ENCODE data around the gene PTPRU.

The PTPRU gene

GRCh38 chr1:29362764-29363163 lies 126.4 kb downstream of the PTPRU start:
- Histone ChIP-seq H3K36me3 (ENCODE audit: insufficient read depth, low read length) (no peaks in the 10 kb centered on the region), H4K20me1 (ENCODE audit: insufficient read depth, low read length, poor library complexity, severe bottlenecking) (no peaks in the 10 kb centered on the region), H3F3A (ENCODE audit: low read depth) (no peaks in the 10 kb centered on the region), H3K79me2 (ENCODE audit: insufficient read depth, low read length) (no peaks in the 10 kb centered on the region), H3K9ac (ENCODE audit: low read depth, low read length, poor library complexity, severe bottlenecking) (no peak overlapping the region), H2AFZ (ENCODE audit: low read length) (no peak overlapping the region), H3K9me3 (ENCODE audit: insufficient read depth, low read depth, low read length) (no peaks in the 10 kb centered on the region), H3K4me2 (ENCODE audit: low read depth, low read length, poor library complexity, severe bottlenecking) (no peak overlapping the region), H3K4me1 (ENCODE audit: insufficient read depth, low read length, poor library complexity, severe bottlenecking) (no peaks in the 10 kb centered on the region), H3K9me2 (replicated peaks; ENCODE audit: low read depth, low read length) (no peaks in the 10 kb centered on the region), H3K4me3 (ENCODE audit: low read length, poor library complexity, severe bottlenecking) (no peak overlapping the region), H3K27me3 (ENCODE audit: insufficient read depth, low read length, poor library complexity, severe bottlenecking) (no peaks in the 10 kb centered on the region)
- no peak for TF ChIP-seq EZH2phosphoT487 (IDR thresholded peaks at IDR 0.05; ENCODE audit: borderline replicate concordance)
- TF ChIP-seq CTCF (conservative IDR thresholded peaks at IDR 0.05; ENCODE audit: low read length), result no peak

GRCh38 chr1:29363536-29363935 lies 127.2 kb downstream of the PTPRU start:
- no peaks in the 10 kb centered on the region for H3K9me2 ChIP-seq (replicated peaks; ENCODE audit: low read depth, low read length)
- H3K36me3 ChIP-seq (ENCODE audit: insufficient read depth, low read length), result no peaks in the 10 kb centered on the region
- H4K20me1 ChIP-seq (ENCODE audit: insufficient read depth, low read length, poor library complexity, severe bottlenecking), result no peaks in the 10 kb centered on the region
- no peak overlapping the region for H3K9ac ChIP-seq (ENCODE audit: low read depth, low read length, poor library complexity, severe bottlenecking)
- no peaks in the 10 kb centered on the region for H3K4me1 ChIP-seq (ENCODE audit: insufficient read depth, low read length, poor library complexity, severe bottlenecking)
- H3K79me2 ChIP-seq (ENCODE audit: insufficient read depth, low read length), result no peaks in the 10 kb centered on the region
- TF ChIP-seq EZH2phosphoT487 (IDR thresholded peaks at IDR 0.05; ENCODE audit: borderline replicate concordance) (no peak), CTCF (conservative IDR thresholded peaks at IDR 0.05; ENCODE audit: low read length) (no peak)
- H3K4me2 ChIP-seq (ENCODE audit: low read depth, low read length, poor library complexity, severe bottlenecking), result no peak overlapping the region
- no peaks in the 10 kb centered on the region for H3K9me3 ChIP-seq (ENCODE audit: insufficient read depth, low read depth, low read length)
- no peak overlapping the region for H2AFZ ChIP-seq (ENCODE audit: low read length)
- H3F3A ChIP-seq (ENCODE audit: low read depth), result no peaks in the 10 kb centered on the region
- H3K4me3 ChIP-seq (ENCODE audit: low read length, poor library complexity, severe bottlenecking), result no peak overlapping the region
- H3K27me3 ChIP-seq (ENCODE audit: insufficient read depth, low read length, poor library complexity, severe bottlenecking), result no peaks in the 10 kb centered on the region

- Histone ChIP-seq H3F3A (ENCODE audit: low read depth) (no peaks in the 10 kb centered on the region), H3K4me2 (ENCODE audit: low read depth, low read length, poor library complexity, severe bottlenecking) (no peak overlapping the region), H3K36me3 (ENCODE audit: insufficient read depth, low read length) (no peaks in the 10 kb centered on the region), H4K20me1 (ENCODE audit: insufficient read depth, low read length, poor library complexity, severe bottlenecking) (no peaks in the 10 kb centered on the region), H3K27me3 (ENCODE audit: insufficient read depth, low read length, poor library complexity, severe bottlenecking) (no peaks in the 10 kb centered on the region), H3K4me3 (ENCODE audit: low read length, poor library complexity, severe bottlenecking) (no peak overlapping the region), H3K9me3 (ENCODE audit: insufficient read depth, low read depth, low read length) (no peaks in the 10 kb centered on the region), H3K9ac (ENCODE audit: low read depth, low read length, poor library complexity, severe bottlenecking) (no peak overlapping the region), H3K79me2 (ENCODE audit: insufficient read depth, low read length) (no peaks in the 10 kb centered on the region), H3K9me2 (replicated peaks; ENCODE audit: low read depth, low read length) (no peaks in the 10 kb centered on the region), H2AFZ (ENCODE audit: low read length) (no peak overlapping the region), H3K4me1 (ENCODE audit: insufficient read depth, low read length, poor library complexity, severe bottlenecking) (no peaks in the 10 kb centered on the region)
- TF ChIP-seq EZH2phosphoT487 (IDR thresholded peaks at IDR 0.05; ENCODE audit: borderline replicate concordance) (no peak), CTCF (conservative IDR thresholded peaks at IDR 0.05; ENCODE audit: low read length) (no peak)
Observed at GRCh38 chr1:29364101-29364678, 127.9 kb downstream of the PTPRU start.

Measured in Loucy (cell line).